Dendritic cell treated with granulocyte-macrophage colony-stimulating factor and Interleukin-4, amounts not matched to agents 40 ng/mL and 50 ng/mL, for 4 days (primary cell): ENCODE results near the gene ABLIM2.

ENCODE experiments used
- H3K27ac Mint-ChIP-seq: one replicate; pipeline ENCODE4 v1.8.0; 2022; ENCODE audit warnings: mild to moderate bottlenecking, mixed read lengths
- H3K27me3 Mint-ChIP-seq: one replicate; pipeline ENCODE4 v1.8.0; 2022; ENCODE audit warnings: mild to moderate bottlenecking, mixed read lengths
- H3K36me3 Mint-ChIP-seq: one replicate; pipeline ENCODE4 v1.8.0; 2022; ENCODE audit warnings: low read depth, mixed read lengths
- H3K4me1 Mint-ChIP-seq: one replicate; pipeline ENCODE4 v1.8.0; 2022; ENCODE audit warnings: low read depth, mixed read lengths
- H3K4me3 Mint-ChIP-seq: one replicate; pipeline ENCODE4 v1.8.0; 2022; ENCODE audit warnings: mild to moderate bottlenecking, moderate library complexity, mixed read lengths
- H3K9me3 Mint-ChIP-seq: one replicate; pipeline ENCODE4 v1.8.0; 2022; ENCODE audit warnings: mixed read lengths
- intact Hi-C: fragments of 100-400 bp; cut with micrococcal nuclease; formaldehyde crosslinking; loops from one replicate; pipeline ENCODE4 v1.15.0; 2022

ABLIM2 gene

DNA sequence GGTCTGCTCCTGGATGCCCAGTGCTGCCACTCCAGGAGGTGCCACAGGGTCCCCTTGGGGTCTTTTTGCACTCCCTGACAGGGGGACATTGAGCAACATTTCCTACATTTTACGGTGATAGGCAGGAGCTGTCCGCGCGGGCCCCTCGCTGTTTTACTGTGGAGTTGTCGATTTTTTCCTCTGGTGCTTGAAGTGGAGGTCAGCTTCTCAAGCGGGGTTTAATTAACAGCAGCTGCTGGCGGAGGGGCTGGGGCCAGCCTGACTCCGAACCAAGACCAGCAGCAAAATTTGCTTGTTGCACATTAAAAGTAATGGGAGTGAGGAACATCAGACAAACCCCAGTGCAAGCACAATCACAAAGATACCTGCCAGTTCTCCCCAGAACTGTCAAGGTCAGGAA is 27.3 kb upstream of the ABLIM2 start:
- Mint-ChIP-seq H3K27me3 (peaks cover 28% of the 10 kb centered on the region), H3K27ac (no peak overlapping the region), H3K36me3 (no peaks in the 10 kb centered on the region), H3K4me1 (peaks cover 35% of the 10 kb centered on the region), H3K4me3 (no peak overlapping the region), H3K9me3 (no peaks in the 10 kb centered on the region)
- intact Hi-C loops = no loop called here

DNA sequence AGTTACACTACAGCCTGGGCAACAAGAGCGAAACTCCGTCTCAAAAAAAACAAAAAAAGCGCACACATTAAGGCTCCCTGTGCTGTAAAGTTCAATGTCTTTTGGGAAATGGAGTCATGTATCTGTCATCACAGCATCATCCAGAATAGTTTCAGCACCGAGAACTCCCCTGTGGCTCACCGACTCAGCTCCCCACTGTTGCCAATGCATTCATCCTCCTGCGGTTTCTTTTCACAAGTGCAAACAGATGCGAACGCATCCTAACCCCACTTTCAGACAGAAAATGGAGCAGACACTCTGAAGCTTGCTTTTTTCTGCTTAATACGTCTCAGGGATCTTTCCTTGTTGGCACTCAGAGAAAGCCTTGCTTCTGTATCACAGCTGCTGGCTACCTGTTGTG is 26.7 kb upstream of the ABLIM2 start:
- peak overlapping the region; percentile 46 for H3K27ac Mint-ChIP-seq

DNA sequence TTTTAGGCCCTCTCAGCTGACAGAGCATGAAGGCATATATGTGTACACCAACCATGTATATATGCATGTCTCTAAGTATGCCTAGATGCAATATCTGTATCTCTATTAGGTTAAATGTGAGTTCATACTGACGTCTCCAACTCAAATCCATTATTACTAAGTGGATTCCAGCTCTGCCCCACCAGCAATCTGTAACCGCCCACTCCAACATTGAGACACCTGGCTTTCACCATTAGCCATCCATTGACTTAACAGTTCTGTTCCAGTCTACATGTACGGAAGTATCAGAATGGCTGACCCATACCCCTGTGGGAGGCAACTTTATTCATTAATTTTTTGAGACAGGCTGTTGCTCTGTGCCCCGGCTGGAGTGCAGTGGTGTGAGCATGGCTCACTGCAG is 25.4 kb upstream of the ABLIM2 start:
- Mint-ChIP-seq H3K27me3 (peaks cover 30% of the 10 kb centered on the region), H3K36me3 (no peaks in the 10 kb centered on the region), H3K4me1 (peaks cover 16% of the 10 kb centered on the region), H3K9me3 (no peaks in the 10 kb centered on the region), H3K4me3 (no peak overlapping the region), H3K27ac (no peak overlapping the region)
- intact Hi-C loops = no loop called here

More for the DNA sequence above, 26.7 kb upstream of the ABLIM2 start:
- Mint-ChIP-seq H3K4me3 (no peak overlapping the region), H3K27me3 (peaks cover 28% of the 10 kb centered on the region), H3K36me3 (no peaks in the 10 kb centered on the region), H3K4me1 (peaks cover 28% of the 10 kb centered on the region), H3K9me3 (no peaks in the 10 kb centered on the region)
- intact Hi-C loops = no loop called here

DNA sequence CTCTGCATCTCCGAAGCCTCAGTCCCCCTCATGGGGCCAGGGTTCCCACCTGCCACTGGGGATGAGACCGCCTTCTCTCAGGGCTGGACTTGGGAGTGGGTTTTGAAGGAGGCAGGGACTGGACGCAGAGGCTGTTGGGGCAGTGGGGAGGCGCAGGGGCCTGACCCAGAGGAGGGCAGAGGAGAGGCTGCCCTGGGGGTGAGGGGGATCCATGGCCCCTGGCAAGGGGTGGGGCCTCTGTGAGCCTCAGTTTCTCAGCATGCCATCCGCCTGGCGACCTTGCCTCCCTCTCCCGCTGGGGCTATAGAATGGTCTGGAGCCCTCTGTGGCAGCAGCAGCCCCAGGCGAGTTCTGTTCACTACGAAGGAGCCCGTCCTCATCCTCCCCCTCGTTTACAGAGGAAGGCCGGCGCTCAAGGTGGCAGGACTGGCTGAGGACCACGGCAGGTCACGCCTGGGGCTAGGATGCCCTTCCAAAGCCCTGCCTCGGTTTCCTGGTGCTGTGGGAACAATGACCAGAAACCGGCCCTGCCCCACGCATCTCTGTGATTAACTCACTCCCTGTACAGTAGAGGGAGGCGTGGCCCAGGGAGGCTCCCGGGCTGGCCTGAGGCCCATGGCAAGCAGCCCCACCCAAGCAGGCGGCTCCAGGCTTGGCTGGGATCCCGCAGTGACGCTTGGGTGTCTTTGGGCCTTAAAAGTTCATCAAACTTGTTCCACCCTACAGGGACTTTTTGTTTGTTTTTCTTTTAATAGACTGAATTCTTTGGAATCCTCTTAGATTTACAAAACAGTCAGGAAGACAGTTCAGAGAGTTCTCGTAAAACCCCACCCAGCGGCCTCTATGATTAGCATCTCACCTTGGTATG is 24.5 kb upstream of the ABLIM2 start:
- H3K4me1 Mint-ChIP-seq = peaks cover 6% of the 10 kb centered on the region
- no peak overlapping the region for H3K4me3 Mint-ChIP-seq
- H3K27me3 Mint-ChIP-seq = peaks cover 26% of the 10 kb centered on the region
- H3K27ac Mint-ChIP-seq = no peak overlapping the region
- no peaks in the 10 kb centered on the region for H3K36me3 Mint-ChIP-seq
- H3K9me3 Mint-ChIP-seq = no peaks in the 10 kb centered on the region
- intact Hi-C loops = no loop called here

DNA sequence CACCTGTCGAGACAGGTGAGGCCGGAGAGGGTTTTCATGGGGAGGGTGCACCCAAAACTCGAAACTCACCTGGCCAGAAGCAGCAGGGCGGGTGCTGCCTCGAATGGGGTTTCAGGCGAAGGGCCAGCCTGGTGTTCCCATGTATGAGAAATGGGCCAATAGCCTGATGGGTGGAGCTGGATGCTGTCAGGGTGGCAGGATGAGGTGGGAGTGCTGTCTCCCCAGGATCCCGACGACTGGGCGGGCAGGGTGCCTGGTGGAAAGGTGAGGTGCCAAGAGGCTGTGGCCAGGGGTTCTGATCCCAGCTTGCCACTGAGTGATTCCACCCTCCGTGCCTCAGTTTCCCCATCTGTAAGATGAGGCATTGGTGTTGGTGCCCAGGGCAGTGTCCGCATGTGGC is 23.7 kb upstream of the ABLIM2 start:
- no peak overlapping the region for H3K4me3 Mint-ChIP-seq
- intact Hi-C loops = no loop called here
- peaks cover 27% of the 10 kb centered on the region for H3K27me3 Mint-ChIP-seq
- no peaks in the 10 kb centered on the region for H3K36me3 Mint-ChIP-seq
- H3K4me1 Mint-ChIP-seq = no peaks in the 10 kb centered on the region
- no peak overlapping the region for H3K27ac Mint-ChIP-seq
- no peaks in the 10 kb centered on the region for H3K9me3 Mint-ChIP-seq

DNA sequence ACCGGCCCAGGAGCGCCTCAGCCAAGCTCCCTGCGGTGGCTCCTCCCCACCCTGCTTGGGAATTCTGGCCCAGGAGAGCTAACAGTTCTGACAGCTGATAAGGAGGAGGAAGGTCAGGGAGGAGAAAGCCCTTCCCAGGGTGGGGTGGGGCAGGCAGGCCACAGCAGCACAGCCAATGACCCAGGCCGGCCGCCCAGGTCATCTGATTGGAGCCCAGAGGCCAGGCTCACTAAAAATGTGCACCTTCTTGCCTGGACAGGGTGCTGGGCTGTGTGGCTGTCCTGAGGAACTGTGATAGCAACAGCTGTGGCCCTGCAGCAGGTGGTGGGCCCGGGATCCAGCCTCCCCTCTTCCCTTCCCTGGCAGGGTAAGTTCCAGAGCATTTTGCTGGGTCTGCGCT is 23.2 kb upstream of the ABLIM2 start:
- no peak overlapping the region for H3K27ac Mint-ChIP-seq
- intact Hi-C loops = no loop called here
- no peaks in the 10 kb centered on the region for H3K9me3 Mint-ChIP-seq
- H3K27me3 Mint-ChIP-seq = peaks cover 22% of the 10 kb centered on the region
- H3K4me1 Mint-ChIP-seq = peaks cover 3% of the 10 kb centered on the region
- no peak overlapping the region for H3K4me3 Mint-ChIP-seq
- H3K36me3 Mint-ChIP-seq = no peaks in the 10 kb centered on the region

DNA sequence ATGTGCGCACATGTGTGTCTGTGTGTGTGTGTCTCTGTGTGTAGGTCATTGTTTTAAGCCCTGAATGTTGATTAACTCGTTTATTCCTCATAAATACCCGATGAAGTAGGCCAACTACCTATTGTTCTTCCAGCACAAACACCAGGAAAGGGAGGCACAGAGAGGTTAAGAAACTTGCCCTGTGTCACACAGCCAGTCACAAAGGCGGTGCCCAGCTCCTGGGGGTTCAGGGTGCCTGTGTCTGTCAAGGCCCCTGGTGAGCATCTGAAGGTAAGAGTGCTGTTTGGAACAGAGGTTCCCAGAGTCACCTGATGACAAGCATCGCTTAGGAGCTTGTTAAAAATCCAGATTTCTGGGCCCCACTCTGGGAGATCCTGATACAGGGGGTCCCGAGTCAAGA is 22.5 kb upstream of the ABLIM2 start:
- intact Hi-C loops = no loop called here
- no peak overlapping the region for H3K4me3 Mint-ChIP-seq
- no peaks in the 10 kb centered on the region for H3K9me3 Mint-ChIP-seq
- H3K27me3 Mint-ChIP-seq = peaks cover 20% of the 10 kb centered on the region
- H3K27ac Mint-ChIP-seq = no peak overlapping the region
- peaks cover 8% of the 10 kb centered on the region for H3K4me1 Mint-ChIP-seq
- H3K36me3 Mint-ChIP-seq = no peaks in the 10 kb centered on the region

DNA sequence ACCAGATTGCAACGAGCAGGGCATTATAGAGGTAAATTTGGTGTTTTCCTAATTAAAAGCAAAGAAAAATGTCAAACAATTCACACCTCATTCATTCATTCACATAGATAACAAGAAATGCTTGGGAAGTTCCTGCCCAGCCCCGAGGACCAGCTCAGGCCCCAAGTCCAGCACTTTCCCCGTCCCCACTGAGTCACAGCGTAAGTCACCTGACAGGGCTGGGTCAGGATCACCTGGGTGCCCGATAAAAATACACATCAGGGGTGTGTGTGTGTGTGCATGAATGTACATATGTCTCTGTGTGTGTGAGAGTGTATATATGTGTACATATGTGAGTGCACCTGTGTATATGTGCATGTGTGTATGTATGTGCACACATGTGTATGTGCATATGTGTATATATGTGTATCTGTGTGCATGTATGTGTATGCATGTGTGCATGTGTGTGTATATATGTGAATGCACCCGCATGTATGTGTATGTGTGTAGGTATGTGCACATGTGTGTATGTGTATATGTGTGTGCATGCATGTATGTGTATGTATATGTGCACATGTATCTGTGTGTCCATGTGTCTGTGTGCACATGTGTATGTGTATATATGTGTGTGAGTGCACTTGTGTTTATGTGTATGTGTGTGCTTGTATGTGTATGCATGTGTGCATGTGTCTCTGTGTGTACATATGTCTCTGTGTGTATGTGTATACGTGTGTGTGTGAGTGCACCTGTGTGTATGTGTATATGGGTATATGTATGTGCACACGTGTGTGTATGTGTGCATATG is 21.9 kb upstream of the ABLIM2 start:
- no peak overlapping the region for H3K27ac Mint-ChIP-seq
- intact Hi-C loops = no loop called here
- peaks cover 8% of the 10 kb centered on the region for H3K4me1 Mint-ChIP-seq
- H3K4me3 Mint-ChIP-seq = no peak overlapping the region
- no peaks in the 10 kb centered on the region for H3K9me3 Mint-ChIP-seq
- peaks cover 15% of the 10 kb centered on the region for H3K27me3 Mint-ChIP-seq
- H3K36me3 Mint-ChIP-seq = no peaks in the 10 kb centered on the region

DNA sequence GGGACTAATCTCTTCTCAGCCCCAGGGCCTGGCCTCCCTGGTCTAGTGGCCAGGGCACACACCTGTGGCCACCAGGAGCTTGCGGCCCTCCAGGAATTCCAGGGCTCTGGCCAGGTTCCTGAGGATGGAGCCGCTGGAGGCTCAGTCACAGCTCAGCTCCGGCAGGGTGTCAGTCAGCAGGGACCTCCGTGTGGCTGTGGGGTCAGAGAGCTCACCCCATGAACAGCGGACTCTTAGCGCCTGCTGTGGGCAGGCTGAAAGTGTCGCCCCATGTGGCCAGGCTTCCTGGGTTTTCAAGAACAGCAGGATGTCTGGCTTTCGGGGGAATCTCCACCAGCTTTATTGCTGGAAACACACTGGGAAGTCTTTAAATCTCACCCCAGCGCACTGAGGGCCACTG is 21.2 kb upstream of the ABLIM2 start:
- Mint-ChIP-seq H3K36me3 (no peaks in the 10 kb centered on the region), H3K27ac (no peak overlapping the region), H3K27me3 (peaks cover 12% of the 10 kb centered on the region), H3K4me1 (peaks cover 8% of the 10 kb centered on the region), H3K4me3 (no peak overlapping the region), H3K9me3 (no peaks in the 10 kb centered on the region)
- intact Hi-C loops = loop anchor here (5.0 kb wide), 1 partner anchor 63 kb away; no protein-coding TSS in a partner anchor

DNA sequence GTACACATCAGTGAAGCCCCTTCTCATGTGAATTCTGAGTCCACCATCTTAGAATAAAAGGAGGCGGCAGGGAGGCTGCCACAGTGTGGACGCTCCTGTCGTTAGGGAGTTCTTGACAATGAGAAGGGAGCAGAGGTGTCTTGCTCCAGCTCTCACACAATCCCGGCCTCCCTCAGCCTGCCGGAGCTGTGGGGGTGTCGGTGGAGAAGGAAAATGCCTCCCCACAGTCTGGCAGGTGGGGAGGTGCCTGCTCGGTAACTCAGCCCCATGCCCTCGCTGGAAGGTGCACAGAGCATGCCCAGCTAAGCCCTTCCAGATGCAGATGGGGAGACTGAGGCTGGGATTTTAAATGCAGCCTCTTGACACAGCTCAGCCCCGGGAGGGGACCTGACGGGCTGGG is 20.5 kb upstream of the ABLIM2 start:
- Mint-ChIP-seq H3K4me3 (no peak overlapping the region), H3K9me3 (no peaks in the 10 kb centered on the region), H3K27ac (no peak overlapping the region), H3K27me3 (peaks cover 12% of the 10 kb centered on the region), H3K4me1 (peaks cover 8% of the 10 kb centered on the region), H3K36me3 (no peaks in the 10 kb centered on the region)
- intact Hi-C loops = loop anchor here (5.0 kb wide), 1 partner anchor 63 kb away; no protein-coding TSS in a partner anchor

DNA sequence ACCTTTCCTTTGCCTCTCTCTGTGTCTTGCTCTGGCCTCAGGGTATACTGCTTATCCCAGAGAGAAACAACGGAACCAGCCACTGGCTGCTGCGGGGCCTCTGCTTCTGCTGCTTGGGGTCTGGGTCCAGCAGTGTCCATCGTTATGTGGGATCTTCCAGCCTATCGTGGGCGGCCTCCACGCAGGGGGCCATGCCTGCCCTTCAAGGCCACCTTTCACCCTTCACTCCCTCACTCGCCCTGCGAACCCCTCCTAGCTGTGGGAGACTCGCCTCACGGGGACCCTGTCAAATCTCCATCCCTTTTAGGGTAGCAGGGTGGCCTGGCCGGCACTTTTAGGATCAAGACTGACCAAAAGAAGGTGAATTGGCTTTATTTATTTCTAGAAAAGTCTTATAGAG is 19.3 kb upstream of the ABLIM2 start:
- H3K9me3 Mint-ChIP-seq = no peaks in the 10 kb centered on the region
- H3K4me1 Mint-ChIP-seq = peaks cover 8% of the 10 kb centered on the region
- peaks cover 13% of the 10 kb centered on the region for H3K27me3 Mint-ChIP-seq
- H3K27ac Mint-ChIP-seq = no peak overlapping the region
- intact Hi-C loops = loop anchor here (2.0 to 5.0 kb wide), 3 partner anchors 13 to 225 kb away; no protein-coding TSS in a partner anchor
- no peaks in the 10 kb centered on the region for H3K36me3 Mint-ChIP-seq
- H3K4me3 Mint-ChIP-seq = no peak overlapping the region

DNA sequence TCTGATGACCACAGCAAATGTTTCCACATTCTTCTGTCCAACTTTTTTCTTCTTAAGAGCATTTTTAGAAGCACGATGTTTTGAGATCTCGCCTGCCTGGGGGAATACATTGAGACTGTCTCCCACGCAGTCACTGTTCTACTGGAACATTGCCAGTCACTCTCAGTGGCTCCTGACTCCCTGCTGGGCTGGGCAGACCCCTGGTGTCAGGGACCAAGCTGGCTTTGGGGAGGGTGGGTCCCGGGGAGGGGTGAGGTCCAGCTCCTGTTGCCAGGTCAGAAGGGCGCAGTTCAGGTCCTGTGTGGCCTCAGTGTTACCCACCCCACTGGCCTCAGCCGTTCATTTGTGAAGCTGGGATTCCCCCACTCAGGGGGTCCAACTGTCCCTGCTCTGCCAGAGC is 18.9 kb upstream of the ABLIM2 start:
- peaks cover 10% of the 10 kb centered on the region for H3K4me1 Mint-ChIP-seq
- H3K4me3 Mint-ChIP-seq = no peak overlapping the region
- no peaks in the 10 kb centered on the region for H3K36me3 Mint-ChIP-seq
- intact Hi-C loops = loop anchor here (2.0 to 5.0 kb wide), 3 partner anchors 13 to 225 kb away; no protein-coding TSS in a partner anchor
- H3K27ac Mint-ChIP-seq = no peak overlapping the region
- peaks cover 15% of the 10 kb centered on the region for H3K27me3 Mint-ChIP-seq
- no peaks in the 10 kb centered on the region for H3K9me3 Mint-ChIP-seq

DNA sequence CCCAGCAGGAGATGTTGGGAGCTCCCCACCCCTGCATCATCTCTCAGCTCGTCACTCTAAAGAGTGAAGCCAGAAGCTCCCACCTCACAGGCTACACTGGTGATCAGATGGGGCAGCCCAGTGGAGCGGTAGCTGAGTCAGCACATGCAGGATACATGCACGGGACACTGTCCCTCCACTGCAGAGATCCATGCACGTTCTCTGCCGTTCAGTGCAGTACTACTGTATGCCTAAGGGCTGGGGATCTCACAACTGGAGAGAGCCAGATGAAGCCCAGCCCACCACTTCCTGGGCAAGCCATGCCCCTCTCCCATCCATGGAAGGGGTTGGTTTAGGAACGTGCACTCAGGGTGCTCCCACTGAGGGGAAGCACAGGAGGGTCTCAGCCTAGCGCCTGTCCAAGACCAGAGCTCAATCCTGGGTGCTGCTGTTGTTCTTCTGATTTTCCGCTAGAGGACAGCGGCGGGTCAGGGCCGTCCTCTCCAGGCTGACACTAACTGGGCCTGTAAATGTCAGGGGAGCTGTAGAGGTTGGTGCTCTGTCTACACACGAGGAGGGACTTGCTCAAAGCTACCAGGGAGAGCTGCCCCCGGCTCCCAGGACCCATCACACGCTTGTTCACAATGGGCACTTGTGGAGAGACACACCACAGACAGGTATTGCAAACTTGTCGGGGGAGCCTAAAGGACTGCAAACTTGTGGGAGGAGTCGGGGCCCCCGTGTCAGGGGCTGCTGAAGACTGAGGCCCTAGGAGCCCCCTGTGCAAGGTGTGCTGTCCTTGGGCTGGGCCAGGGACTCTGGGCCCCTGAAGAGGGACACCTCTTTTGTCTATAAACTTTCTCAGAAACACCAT is 18.2 kb upstream of the ABLIM2 start:
- intact Hi-C loops = loop anchor here (2.0 to 5.0 kb wide), 3 partner anchors 14 to 226 kb away; no protein-coding TSS in a partner anchor

More for the DNA sequence above, 18.2 kb upstream of the ABLIM2 start:
- Mint-ChIP-seq H3K9me3 (no peaks in the 10 kb centered on the region), H3K27ac (no peak overlapping the region), H3K4me1 (peaks cover 18% of the 10 kb centered on the region), H3K4me3 (no peak overlapping the region), H3K36me3 (no peaks in the 10 kb centered on the region), H3K27me3 (peaks cover 19% of the 10 kb centered on the region)
